GM18861 (cell line): ENCODE results near the gene TMEM242.
"Not testable (repeated sequence)": the region's sequence is repeated elsewhere in the genome, so short reads cannot be mapped to it uniquely, and the experiment has no call there.

ENCODE experiments used
- ATAC-seq: cut with Tn5 transposase; IDR thresholded peaks from one replicate; pipeline ENCODE4 v1.9.1; 2021; ENCODE audit not compliant: unreplicated experiment

TMEM242 gene

DNA sequence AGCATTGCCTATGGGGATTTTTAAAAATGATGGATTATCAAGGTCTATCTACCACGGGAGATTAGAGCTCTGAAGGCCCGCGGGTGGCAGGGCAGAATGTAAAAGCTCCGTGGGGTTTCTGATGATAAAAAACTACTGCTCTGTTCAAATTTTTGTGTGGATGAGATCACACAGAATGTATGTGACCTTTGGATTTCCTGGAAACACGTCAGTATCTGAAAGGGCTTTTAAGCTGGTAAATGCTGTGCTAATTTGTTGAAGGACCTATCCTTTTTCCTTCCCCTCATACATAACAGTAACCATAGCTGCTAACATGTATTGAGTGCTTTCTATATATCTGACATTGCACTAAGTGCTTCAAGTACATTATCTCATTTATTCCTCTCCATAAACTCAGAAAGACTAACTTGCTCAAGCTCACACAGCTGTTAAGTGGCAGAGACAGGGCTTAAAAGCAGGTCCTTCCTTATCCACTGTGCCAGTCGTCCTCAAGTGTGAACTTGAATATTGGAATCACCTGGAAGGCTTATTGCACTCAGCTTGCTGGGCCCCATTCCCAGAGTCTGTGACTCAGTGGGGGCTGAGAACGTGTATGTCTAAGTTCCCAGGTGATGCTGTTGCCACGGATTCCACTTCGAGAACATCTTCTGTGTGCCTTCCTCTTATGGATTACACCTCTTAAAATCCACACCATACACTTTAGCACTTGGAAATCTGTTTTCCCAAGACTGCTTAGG is 1.9 kb upstream of the TMEM242 start:
- ATAC-seq: no peak

DNA sequence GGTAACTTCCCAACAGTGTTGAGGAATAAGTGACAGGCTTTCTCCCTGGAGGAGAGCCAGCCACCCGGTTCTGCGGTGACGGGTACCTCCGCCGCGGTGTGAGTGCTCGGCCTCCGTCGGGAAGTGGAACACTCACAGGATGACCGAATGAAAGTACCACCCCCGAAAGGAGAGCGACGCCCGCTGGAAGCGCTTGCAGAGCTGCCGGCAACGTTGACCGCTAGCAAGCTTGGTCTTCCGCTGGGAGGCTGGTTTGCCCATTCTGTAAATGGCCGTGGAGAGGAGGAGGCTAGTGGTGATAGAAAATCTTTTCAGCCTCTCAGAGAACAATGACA is 614 bp upstream of the TMEM242 start:
- peak; percentile 19 for ATAC-seq

DNA sequence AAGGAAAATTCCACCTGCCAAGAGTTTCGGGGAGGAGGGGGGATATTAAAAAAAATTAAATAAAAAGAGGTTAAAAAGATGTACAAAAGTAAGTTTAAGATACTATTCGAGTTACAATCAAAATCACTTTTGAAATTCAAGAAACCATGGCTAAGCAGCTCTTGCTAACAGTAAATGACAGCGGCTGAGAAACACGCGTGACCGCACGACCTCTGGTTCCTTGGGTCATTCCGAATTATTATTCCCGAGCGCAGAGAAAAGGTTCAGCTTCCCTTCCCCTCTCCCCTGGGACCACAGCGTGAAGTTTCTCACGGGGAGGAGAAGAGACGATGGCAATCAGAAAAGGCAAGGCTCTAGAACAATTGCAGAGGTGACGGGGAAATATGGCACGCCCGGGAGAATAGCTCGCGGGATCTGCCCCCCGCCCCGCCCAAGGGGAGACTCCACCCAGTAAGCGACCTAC is 496 bp downstream of the TMEM242 start:
- ATAC-seq: no peak

DNA sequence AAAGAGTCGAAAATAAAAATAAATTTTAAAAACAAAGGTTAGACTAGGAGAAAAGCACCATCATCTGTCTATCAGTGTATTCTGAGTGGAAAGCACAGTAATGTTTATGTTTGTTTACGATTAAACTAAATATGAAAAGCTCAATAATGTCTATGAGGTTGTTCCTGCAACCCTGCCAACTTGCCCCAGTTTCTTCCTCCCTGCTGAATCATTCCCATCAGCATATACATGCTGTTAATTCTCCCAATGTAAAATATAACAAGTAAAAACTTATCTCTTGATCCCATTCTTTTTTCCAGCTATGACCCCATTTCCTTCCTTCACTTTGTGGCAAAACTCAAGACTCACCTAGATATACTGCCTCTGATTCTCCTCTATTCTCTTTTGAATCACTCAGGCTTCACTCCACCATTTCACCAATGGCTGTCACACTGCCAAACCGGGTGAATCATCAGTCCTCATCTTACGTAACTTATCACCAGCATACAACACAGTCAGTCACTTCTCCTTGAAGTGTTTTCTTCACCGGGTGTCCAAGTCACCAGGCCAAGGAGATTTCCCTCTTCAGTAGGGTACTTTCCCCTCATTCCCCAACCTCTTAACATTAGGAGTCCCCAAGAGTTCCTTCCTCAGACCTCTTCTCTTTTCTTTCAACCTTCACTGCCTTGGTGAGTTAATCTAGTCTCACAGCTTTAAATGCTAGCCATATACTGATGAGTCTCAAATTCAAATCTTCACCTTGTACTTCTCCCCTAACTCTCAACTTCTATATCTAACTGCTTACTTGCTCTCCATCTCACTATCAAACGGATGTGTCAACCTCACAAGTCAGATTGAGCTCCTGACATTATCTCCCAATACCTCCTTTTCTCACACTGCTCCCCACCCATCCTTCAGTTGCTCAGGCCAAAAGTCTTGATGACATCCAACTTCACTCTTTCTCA is 6.2 kb downstream of the TMEM242 start:
- ATAC-seq: no peak

GRCh38 chr6:157314705-157315321 is 8.5 kb downstream of the TMEM242 start:
- peak; percentile 73 for ATAC-seq

GRCh38 chr6:157313531-157314467 is 9.5 kb downstream of the TMEM242 start:
- no peak for ATAC-seq

- ATAC-seq: no peak
Observed at GRCh38 chr6:157312757-157313156, 10.6 kb downstream of the TMEM242 start.

DNA sequence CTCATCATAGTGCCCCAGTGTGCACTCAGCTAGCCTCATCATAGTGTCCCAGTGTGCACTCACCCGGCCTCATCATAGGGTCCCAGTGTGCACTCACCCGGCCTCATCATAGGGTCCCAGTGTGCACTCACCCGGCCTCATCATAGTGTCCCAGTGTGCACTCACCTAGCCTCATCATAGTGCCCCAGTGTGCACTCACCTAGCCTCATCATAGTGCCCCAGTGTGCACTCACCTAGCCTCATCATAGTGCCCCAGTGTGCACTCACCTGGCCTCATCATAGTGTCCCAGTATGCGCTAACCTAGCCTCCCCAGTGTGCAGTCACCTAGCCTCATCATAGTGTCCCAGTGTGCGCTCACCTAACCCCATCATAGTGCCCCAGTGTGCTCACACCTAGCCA is 12.6 kb downstream of the TMEM242 start:
- not testable (repeated sequence) for ATAC-seq

DNA sequence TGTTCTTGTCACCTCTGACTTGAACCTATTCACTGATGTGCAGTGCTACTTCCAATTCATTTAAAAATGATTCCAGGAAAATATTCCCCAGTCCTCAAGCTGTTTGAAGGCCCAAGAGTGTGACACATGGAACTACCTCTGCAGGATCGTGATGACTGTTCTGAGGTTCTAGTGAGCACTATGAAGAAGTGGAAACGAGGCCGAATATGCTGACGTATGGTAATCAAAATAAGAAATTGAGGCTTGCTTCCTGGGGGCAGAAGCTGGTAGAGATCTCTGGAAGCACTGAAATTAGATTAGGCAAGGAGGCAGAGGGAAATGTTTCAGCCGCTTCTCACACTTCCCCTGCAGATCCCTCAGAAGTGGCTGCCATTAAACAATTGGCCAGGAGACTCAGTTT is 15.7 kb downstream of the TMEM242 start:
- no peak for ATAC-seq

GRCh38 chr6:157305670-157306653 is 17.4 kb downstream of the TMEM242 start:
- ATAC-seq: no peak

DNA sequence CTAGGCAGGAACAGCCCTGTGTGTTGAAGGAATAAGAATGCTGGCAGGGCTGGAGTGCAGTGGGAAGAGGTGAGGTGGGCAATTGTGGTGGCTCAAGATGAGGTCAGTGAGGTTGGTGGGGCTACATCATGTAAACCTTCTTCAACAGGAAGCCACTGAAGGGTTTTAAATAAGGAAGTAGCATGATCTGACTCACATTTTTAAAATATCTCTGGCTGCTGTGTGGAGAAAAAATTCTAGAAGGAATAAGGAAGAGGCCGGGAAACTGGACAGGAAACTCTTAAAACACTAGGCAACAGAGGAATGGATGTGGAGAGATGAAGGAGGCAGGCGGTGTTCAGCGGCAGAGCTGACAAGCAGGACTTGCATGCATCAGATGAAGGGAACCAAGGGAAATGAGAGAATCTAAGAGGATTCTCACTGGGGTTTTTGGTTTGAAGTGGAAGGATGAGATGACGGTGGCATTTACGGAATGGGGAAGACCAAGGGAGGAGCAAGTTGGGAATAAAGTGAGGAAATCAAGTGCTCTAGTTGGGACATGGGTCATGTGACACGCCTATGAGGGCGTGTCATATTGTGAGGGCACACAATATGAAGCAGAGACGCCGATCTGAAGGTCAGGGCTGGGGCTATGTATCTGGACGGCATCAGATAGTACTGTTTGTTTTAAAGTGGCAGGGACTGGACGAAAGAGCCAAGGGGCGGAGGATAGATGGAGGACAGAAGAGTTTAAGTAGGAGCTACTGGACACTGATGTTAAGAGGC is 18.2 kb downstream of the TMEM242 start:
- ATAC-seq: no peak

DNA sequence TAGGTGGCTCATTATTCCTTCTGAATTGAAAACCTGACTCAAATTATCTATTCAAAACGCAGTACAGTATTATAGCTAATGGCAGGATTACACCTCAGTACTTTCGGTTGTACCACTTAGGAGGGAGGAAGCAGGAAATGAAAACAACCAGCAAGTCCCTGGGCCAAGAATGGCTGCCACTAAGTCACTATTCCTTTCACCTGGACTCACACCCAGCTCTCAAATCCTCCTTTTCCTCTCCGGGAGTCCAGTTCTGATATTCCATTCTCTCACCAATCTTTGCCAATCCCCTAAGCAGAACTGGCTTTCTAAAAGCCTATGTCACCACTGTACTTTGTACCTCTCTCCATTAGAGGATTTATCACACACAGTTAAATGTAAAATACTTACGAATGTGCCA is 20.6 kb downstream of the TMEM242 start:
- ATAC-seq: no peak

- no peak for ATAC-seq
Observed at GRCh38 chr6:157300436-157300835, 22.9 kb downstream of the TMEM242 start.

- ATAC-seq: no peak
Observed at GRCh38 chr6:157300006-157300405, 23.3 kb downstream of the TMEM242 start.

GRCh38 chr6:157298216-157298724 is 25.0 kb downstream of the TMEM242 start:
- ATAC-seq: no peak

DNA sequence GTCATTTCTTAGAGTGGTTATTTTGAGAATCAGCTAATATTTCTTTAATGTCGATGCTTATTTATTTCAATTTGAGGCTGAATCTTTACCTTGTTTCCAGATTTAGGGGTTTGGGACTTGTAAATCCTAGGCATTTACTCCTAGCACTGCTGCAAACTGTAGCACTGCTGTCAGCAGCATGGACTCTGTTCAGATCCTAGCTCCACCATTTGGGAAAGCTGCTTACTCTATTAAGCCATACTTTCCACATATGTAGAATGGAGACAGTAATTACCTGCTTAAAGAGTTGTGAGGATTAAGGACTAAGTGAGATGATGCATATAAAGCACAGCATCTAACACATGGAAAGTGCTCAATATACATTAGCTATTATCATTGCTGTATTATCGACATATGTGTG is 28.7 kb downstream of the TMEM242 start:
- ATAC-seq: no peak

- no peak for ATAC-seq
Observed at GRCh38 chr6:157293780-157294179, 29.5 kb downstream of the TMEM242 start.

DNA sequence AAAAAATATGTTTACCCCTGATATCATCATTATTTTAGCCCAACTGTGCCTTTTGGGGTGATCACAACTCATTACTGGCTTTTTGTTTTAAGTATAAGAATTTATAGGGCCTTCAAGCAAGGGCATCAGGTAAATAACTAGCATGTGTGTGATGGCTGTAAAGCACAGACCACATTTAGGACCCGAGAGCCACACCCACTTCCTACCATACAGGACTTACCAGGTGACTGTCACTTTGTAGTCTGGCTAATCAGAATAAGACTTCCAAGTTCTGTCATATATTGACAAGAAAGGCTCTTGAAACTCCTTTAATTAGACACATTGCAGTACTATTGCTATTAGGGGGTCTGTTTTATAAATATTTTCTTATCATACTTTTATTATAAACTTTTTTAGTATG is 31.1 kb downstream of the TMEM242 start:
- no peak for ATAC-seq
